Midbrain (tissue), 1 donor: Measurements from ENCODE around the gene RASEF.
A peak's percentile ranks its signal among the peaks of the same experiment; 100 is the strongest.

Experiments
- DNase-seq: peaks from one replicate; lab custom pipeline; 2025; lab: John Stamatoyannopoulos, UW

RASEF gene

GRCh38 chr9:83012922-83013838 is 49.8 kb downstream of the RASEF start:
- no peak for DNase-seq

- no peak for DNase-seq
These were observed 50.6 kb downstream of the RASEF start for GRCh38 chr9:83012168-83012921.

- no peak for DNase-seq
These were observed 51.3 kb downstream of the RASEF start for GRCh38 chr9:83011611-83012010.

GRCh38 chr9:83007521-83008300 is 55.2 kb downstream of the RASEF start:
- no peak for DNase-seq

GRCh38 chr9:83006378-83006777 is 56.6 kb downstream of the RASEF start:
- DNase-seq: no peak

GRCh38 chr9:83005963-83006362 is 57.0 kb downstream of the RASEF start:
- DNase-seq: no peak

GRCh38 chr9:83005361-83005760 is 57.6 kb downstream of the RASEF start:
- no peak for DNase-seq

- no peak for DNase-seq
These were observed 60.6 kb downstream of the RASEF start for GRCh38 chr9:83002329-83002728.

GRCh38 chr9:83000765-83001164 is 62.2 kb downstream of the RASEF start:
- DNase-seq: no peak

GRCh38 chr9:82998409-82998808 is 64.5 kb downstream of the RASEF start:
- no peak for DNase-seq

GRCh38 chr9:82997476-82998140 is 65.3 kb downstream of the RASEF start:
- no peak for DNase-seq

- DNase-seq: no peak
These were observed 66.0 kb downstream of the RASEF start for GRCh38 chr9:82996941-82997340.

GRCh38 chr9:82993856-82994605 is 68.9 kb downstream of the RASEF start:
- no peak for DNase-seq

GRCh38 chr9:82991671-82992070 is 71.3 kb downstream of the RASEF start:
- DNase-seq: peak; percentile 33

GRCh38 chr9:82989929-82990328 is 73.0 kb downstream of the RASEF start:
- DNase-seq: no peak

GRCh38 chr9:82988488-82988887 is 74.5 kb downstream of the RASEF start:
- DNase-seq: no peak

- DNase-seq: no peak
These were observed 75.4 kb downstream of the RASEF start for GRCh38 chr9:82987370-82988189.

- no peak for DNase-seq
These were observed 81.4 kb downstream of the RASEF start for GRCh38 chr9:82981552-82981951.

GRCh38 chr9:82975176-82975575 is 87.8 kb downstream of the RASEF start:
- DNase-seq: no peak

- DNase-seq: no peak
These were observed 90.5 kb downstream of the RASEF start for GRCh38 chr9:82972446-82972845.
